Smooth muscle cell (in vitro differentiated cells): ENCODE results near the gene DEPDC1B. TPM values are rescaled to one million over a fixed set of nuclear protein-coding genes. Genes with fewer than 3 reads are reported as not detected.

Source experiments
- DNase-seq: peaks from one replicate; lab custom pipeline; 2025; ENCODE audit not compliant: unreplicated experiment; lab: John Stamatoyannopoulos, UW
- H2AFZ ChIP-seq: fragments of 200-600 bp; sonication (generic); 2 replicates; pipeline ENCODE4 v1.6.0; 2016; ENCODE audit warnings: antibody characterized with exemption, low read depth, mild to moderate bottlenecking
- H3F3A ChIP-seq: fragments of 200-600 bp; sonication (generic); 2 replicates; pipeline ENCODE4 v1.6.0; 2017; ENCODE audit warnings: antibody characterized with exemption, low read depth
- H3K27ac ChIP-seq: fragments of 200-600 bp; sonication (generic); 2 replicates; pipeline ENCODE4 v1.5.1; 2016; ENCODE audit warnings: low read depth, mild to moderate bottlenecking
- H3K27me3 ChIP-seq: fragments of 200-600 bp; sonication (generic); 2 replicates; pipeline ENCODE4 v1.6.1; 2016; ENCODE audit warnings: low read depth, mild to moderate bottlenecking
- H3K36me3 ChIP-seq: fragments of 200-600 bp; sonication (generic); 2 replicates; pipeline ENCODE4 v1.5.1; 2016; ENCODE audit warnings: low read depth
- H3K4me1 ChIP-seq: fragments of 200-600 bp; sonication (generic); 2 replicates; pipeline ENCODE4 v1.5.1; 2016; ENCODE audit warnings: low read depth
- H3K4me2 ChIP-seq: fragments of 200-600 bp; sonication (generic); 2 replicates; pipeline ENCODE4 v1.6.0; 2016; ENCODE audit warnings: mild to moderate bottlenecking
- H3K4me3 ChIP-seq: fragments of 200-600 bp; sonication (generic); 2 replicates; pipeline ENCODE4 v1.5.1; 2016; ENCODE audit warnings: mild to moderate bottlenecking
- H3K79me2 ChIP-seq: fragments of 200-600 bp; sonication (generic); 2 replicates; pipeline ENCODE4 v1.6.0; 2016; ENCODE audit warnings: low read depth, mild to moderate bottlenecking
- H3K9ac ChIP-seq: fragments of 200-600 bp; sonication (generic); 2 replicates; pipeline ENCODE4 v1.6.0; 2016; ENCODE audit warnings: low read depth
- H3K9me3 ChIP-seq: fragments of 200-600 bp; sonication (generic); replicated peaks from 2 replicates; pipeline ENCODE4 v1.5.1; 2016; ENCODE audit warnings: low read depth
- H4K20me1 ChIP-seq: fragments of 200-600 bp; sonication (generic); 2 replicates; pipeline ENCODE4 v1.6.0; 2016; ENCODE audit warnings: low read depth
- WGBS: methylation state at CpG from one replicate; pipeline ENCODE4 v1.1.7; 2016; ENCODE audit warnings: low lambda C conversion rate; 5-methylcytosine and 5-hydroxymethylcytosine counted together
- polyA plus RNA-seq: library from polyadenylated mRNA; unstranded; fragments of >200 nt; fragmentation: Nextera tagmentation; extraction: Ambion mirVana; gene quantifications from 2 replicates; pipeline ENCODE4 v1.2.1, GENCODE V29; 2016
- total RNA-seq: library from RNA; depleted of rRNA; stranded (reverse); fragments of >200 nt; gene quantifications from 2 replicates; pipeline ENCODE4 v1.2.3, GENCODE V29; 2014
- TF ChIP-seq, protein P1 (sequence below): fragments of 200-600 bp; sonication (generic); IDR thresholded peaks from 2 replicates; pipeline ENCODE4 v1.5.1; 2017; ENCODE audit warnings: borderline replicate concordance, mild to moderate bottlenecking, antibody characterized with exemption; ENCODE audit not compliant: insufficient read depth, poor library complexity, severe bottlenecking

DEPDC1B gene
- total and polyA plus RNA-seq, 2 experiments from 2014 or later = 2.7 to 5.8 TPM

GRCh38 chr5:60700416-60700757 is 421 bp upstream of the DEPDC1B start:
- H3K4me2 ChIP-seq = peak overlapping the region; percentile 97
- peak overlapping the region; percentile 79 for H3K27ac ChIP-seq
- peaks cover 27% of the 10 kb centered on the region for H3K79me2 ChIP-seq
- WGBS = 3% methylated on average over 16 of the region's 16 CpGs
- no peaks in the 10 kb centered on the region for H3F3A ChIP-seq
- no peaks in the 10 kb centered on the region for H3K27me3 ChIP-seq
- no peak for DNase-seq
- H4K20me1 ChIP-seq = no peaks in the 10 kb centered on the region
- peak overlapping the region; percentile 86 for H3K9ac ChIP-seq
- peak overlapping the region; percentile 88 for H3K4me3 ChIP-seq
- TF ChIP-seq, protein P1, sequence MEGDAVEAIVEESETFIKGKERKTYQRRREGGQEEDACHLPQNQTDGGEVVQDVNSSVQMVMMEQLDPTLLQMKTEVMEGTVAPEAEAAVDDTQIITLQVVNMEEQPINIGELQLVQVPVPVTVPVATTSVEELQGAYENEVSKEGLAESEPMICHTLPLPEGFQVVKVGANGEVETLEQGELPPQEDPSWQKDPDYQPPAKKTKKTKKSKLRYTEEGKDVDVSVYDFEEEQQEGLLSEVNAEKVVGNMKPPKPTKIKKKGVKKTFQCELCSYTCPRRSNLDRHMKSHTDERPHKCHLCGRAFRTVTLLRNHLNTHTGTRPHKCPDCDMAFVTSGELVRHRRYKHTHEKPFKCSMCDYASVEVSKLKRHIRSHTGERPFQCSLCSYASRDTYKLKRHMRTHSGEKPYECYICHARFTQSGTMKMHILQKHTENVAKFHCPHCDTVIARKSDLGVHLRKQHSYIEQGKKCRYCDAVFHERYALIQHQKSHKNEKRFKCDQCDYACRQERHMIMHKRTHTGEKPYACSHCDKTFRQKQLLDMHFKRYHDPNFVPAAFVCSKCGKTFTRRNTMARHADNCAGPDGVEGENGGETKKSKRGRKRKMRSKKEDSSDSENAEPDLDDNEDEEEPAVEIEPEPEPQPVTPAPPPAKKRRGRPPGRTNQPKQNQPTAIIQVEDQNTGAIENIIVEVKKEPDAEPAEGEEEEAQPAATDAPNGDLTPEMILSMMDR = no peak
- H3K36me3 ChIP-seq = no peaks in the 10 kb centered on the region
- peak overlapping the region; percentile 100 for H2AFZ ChIP-seq
- peaks cover 25% of the 10 kb centered on the region for H3K4me1 ChIP-seq
- no peaks in the 10 kb centered on the region for H3K9me3 ChIP-seq

GRCh38 chr5:60699288-60699608 is 718 bp downstream of the DEPDC1B start:
- H3K36me3 ChIP-seq = no peaks in the 10 kb centered on the region
- H3K4me1 ChIP-seq = peaks cover 25% of the 10 kb centered on the region
- H3K79me2 ChIP-seq = peaks cover 36% of the 10 kb centered on the region
- H3K4me2 ChIP-seq = peak overlapping the region; percentile 97
- H4K20me1 ChIP-seq = no peaks in the 10 kb centered on the region
- no peaks in the 10 kb centered on the region for H3F3A ChIP-seq
- peak overlapping the region; percentile 100 for H2AFZ ChIP-seq
- H3K9ac ChIP-seq = peak overlapping the region; percentile 86
- H3K27ac ChIP-seq = peak overlapping the region; percentile 79
- H3K27me3 ChIP-seq = no peaks in the 10 kb centered on the region
- TF ChIP-seq, protein P1 = no peak
- no peaks in the 10 kb centered on the region for H3K9me3 ChIP-seq
- DNase-seq = no peak
- H3K4me3 ChIP-seq = peak overlapping the region; percentile 88
- 0% methylated on average over 9 of the region's 9 CpGs for WGBS

- DNase-seq = no peak
- Histone ChIP-seq H3K79me2 (peaks cover 44% of the 10 kb centered on the region), H3K27ac (no peak overlapping the region), H3K9ac (no peak overlapping the region), H4K20me1 (no peaks in the 10 kb centered on the region), H3K4me2 (no peak overlapping the region), H3K4me1 (peaks cover 25% of the 10 kb centered on the region), H3F3A (no peaks in the 10 kb centered on the region), H3K36me3 (no peaks in the 10 kb centered on the region), H2AFZ (no peak overlapping the region), H3K4me3 (peak overlapping the region; percentile 88), H3K9me3 (no peaks in the 10 kb centered on the region), H3K27me3 (no peaks in the 10 kb centered on the region)
- 94% methylated on average over 7 of the region's 7 CpGs for WGBS
- TF ChIP-seq, protein P1 = no peak
These were observed 1.6 kb downstream of the DEPDC1B start for GRCh38 chr5:60698336-60698735.

DNA sequence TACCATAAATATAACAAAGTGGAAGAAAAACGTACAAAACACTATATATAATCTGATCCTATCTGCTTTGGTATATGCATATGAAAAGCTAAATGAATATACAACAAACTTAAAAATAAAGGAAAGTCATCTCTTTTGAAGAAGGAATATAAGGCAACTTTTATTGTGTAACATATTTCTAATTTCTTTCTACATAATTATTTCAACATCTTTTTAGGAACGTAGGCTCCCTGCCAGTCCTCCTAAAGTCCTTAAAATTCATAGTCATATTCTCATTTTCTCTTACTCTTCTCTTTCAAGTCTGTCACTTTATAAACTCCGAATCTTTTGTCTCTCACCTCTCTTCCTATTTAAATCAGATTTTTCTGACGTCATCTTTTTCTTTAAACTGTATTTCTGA is 9.6 kb downstream of the DEPDC1B start:
- Histone ChIP-seq H3K9me3 (no peaks in the 10 kb centered on the region), H3K4me2 (no peak overlapping the region), H3K27ac (no peak overlapping the region), H3K9ac (no peak overlapping the region), H3K79me2 (peaks cover 43% of the 10 kb centered on the region), H3F3A (no peaks in the 10 kb centered on the region), H4K20me1 (no peaks in the 10 kb centered on the region), H3K4me3 (no peak overlapping the region), H2AFZ (no peak overlapping the region), H3K36me3 (no peaks in the 10 kb centered on the region), H3K4me1 (no peaks in the 10 kb centered on the region), H3K27me3 (no peaks in the 10 kb centered on the region)
- DNase-seq = no peak
- TF ChIP-seq, protein P1 = no peak
- 93% methylated on average over 4 of the region's 4 CpGs for WGBS
